ENCODE data around the gene SKP1.

SKP1 gene

DNA sequence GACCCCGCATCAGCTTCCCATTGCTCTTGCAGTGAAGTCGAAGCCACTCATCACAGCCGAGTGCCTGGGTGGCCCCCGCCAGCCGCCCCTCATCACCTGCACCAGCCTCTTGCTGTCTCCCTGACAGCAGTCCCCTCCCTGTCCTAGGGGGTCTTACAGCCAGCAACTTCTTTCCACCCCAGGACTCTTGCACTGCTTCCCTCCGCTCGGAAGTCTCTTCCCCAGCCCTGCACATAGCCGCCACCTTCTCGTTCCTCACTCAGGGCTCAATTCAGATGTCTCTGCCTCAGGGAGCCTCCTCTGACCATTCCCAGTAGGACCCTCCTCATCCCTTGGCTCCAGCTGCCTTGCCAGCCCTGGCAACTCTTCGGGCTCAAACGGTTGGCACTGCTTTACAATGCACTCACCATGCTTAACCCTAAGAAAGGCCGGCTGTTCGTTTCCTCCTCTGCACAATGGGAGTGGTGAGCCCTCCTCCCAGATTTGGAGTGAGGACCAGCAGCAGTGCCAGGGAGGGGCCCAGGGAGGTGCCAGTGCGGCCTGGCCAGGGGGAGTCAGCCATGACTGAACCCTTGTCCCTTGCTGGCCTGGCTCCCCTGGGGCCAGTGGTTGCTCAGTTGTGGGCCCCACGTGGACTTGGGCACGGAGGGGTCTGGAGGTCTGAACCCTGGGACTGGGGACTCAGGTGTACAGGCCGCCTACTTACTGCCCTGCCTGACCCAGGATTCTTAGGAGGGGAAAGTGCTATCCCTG lies 56.2 kb downstream of the SKP1 start:
- Histone ChIP-seq H3K27ac (ENCODE audit: insufficient read depth, low read length, poor library complexity, severe bottlenecking) (peak overlapping the region; percentile 85), H3K4me3 (ENCODE audit: insufficient read depth, low read depth, low read length, poor library complexity, severe bottlenecking) (peak overlapping the region; percentile 80), H3K4me1 (ENCODE audit: control insufficient read depth, insufficient read depth, low read length, poor library complexity, severe bottlenecking) (peaks cover 71% of the 10 kb centered on the region), H3K9me3 (ENCODE audit: control insufficient read depth, low read length) (no peaks in the 10 kb centered on the region), H3K27me3 (replicated peaks; ENCODE audit: control insufficient read depth, insufficient read depth, low read length, poor library complexity, severe bottlenecking) (no peaks in the 10 kb centered on the region), H3K36me3 (ENCODE audit: control insufficient read depth, insufficient read depth, low read length) (peaks cover 61% of the 10 kb centered on the region)
- DNase-seq: no peak

DNA sequence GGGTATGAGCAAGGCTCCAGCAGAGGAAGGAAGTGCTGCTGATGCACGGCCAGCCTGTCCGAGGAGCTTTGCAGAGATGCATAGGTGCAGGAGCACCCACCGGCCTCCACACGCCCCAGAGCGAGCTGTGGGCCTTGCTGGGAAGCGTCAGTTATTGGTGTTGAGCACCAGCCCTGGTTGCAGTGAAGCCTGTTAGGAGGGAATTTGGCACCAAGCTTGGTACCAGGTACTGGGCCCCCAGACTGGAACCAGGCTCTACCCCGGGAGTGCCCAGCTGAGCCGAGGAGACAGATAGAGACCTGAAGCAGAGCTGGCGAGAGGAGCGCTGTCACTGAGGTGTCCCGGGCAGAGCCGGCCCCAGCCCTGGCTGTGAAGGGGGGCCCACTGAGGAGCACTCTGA lies 57.0 kb downstream of the SKP1 start:
- no peak for DNase-seq
- Histone ChIP-seq H3K27ac (ENCODE audit: insufficient read depth, low read length, poor library complexity, severe bottlenecking) (peak overlapping the region; percentile 85), H3K9me3 (ENCODE audit: control insufficient read depth, low read length) (no peaks in the 10 kb centered on the region), H3K4me3 (ENCODE audit: insufficient read depth, low read depth, low read length, poor library complexity, severe bottlenecking) (peak overlapping the region; percentile 80), H3K27me3 (replicated peaks; ENCODE audit: control insufficient read depth, insufficient read depth, low read length, poor library complexity, severe bottlenecking) (no peaks in the 10 kb centered on the region), H3K36me3 (ENCODE audit: control insufficient read depth, insufficient read depth, low read length) (peaks cover 61% of the 10 kb centered on the region), H3K4me1 (ENCODE audit: control insufficient read depth, insufficient read depth, low read length, poor library complexity, severe bottlenecking) (peaks cover 63% of the 10 kb centered on the region)

DNA sequence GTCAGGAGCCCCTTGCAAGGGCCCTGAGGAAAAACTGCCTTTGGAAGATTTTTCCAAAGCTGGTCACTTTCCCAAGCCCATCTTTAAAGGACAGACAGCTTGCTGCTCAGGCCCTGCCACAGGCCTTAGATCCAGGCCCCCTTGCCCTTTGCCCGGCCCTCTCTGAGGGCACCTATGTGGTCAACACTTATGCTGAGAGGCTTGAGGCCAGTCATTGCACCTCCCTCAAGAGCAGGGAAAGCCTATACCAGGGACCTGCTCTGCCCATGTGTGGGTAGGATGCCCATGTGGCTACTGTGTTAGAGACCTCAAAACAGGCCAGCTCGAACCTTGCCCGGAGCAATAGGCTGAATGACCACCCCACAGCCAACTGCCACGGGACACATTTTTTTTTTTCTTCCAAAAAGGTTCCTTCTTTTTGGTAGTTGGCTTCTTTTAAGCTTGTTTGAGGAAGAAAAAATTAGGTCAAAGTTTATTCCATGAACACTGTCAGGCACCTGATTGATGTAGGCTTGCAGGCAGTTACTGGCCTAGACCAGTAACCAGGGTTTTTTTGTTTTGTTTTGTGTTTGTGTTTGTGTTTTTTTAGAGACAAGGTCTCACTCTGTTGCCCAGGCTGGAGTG lies 58.4 kb downstream of the SKP1 start:
- Histone ChIP-seq H3K27me3 (replicated peaks; ENCODE audit: control insufficient read depth, insufficient read depth, low read length, poor library complexity, severe bottlenecking) (no peaks in the 10 kb centered on the region), H3K4me1 (ENCODE audit: control insufficient read depth, insufficient read depth, low read length, poor library complexity, severe bottlenecking) (peaks cover 56% of the 10 kb centered on the region), H3K27ac (ENCODE audit: insufficient read depth, low read length, poor library complexity, severe bottlenecking) (peak overlapping the region; percentile 85), H3K4me3 (ENCODE audit: insufficient read depth, low read depth, low read length, poor library complexity, severe bottlenecking) (peak overlapping the region; percentile 80), H3K9me3 (ENCODE audit: control insufficient read depth, low read length) (no peaks in the 10 kb centered on the region), H3K36me3 (ENCODE audit: control insufficient read depth, insufficient read depth, low read length) (peaks cover 59% of the 10 kb centered on the region)
- no peak for DNase-seq

DNA sequence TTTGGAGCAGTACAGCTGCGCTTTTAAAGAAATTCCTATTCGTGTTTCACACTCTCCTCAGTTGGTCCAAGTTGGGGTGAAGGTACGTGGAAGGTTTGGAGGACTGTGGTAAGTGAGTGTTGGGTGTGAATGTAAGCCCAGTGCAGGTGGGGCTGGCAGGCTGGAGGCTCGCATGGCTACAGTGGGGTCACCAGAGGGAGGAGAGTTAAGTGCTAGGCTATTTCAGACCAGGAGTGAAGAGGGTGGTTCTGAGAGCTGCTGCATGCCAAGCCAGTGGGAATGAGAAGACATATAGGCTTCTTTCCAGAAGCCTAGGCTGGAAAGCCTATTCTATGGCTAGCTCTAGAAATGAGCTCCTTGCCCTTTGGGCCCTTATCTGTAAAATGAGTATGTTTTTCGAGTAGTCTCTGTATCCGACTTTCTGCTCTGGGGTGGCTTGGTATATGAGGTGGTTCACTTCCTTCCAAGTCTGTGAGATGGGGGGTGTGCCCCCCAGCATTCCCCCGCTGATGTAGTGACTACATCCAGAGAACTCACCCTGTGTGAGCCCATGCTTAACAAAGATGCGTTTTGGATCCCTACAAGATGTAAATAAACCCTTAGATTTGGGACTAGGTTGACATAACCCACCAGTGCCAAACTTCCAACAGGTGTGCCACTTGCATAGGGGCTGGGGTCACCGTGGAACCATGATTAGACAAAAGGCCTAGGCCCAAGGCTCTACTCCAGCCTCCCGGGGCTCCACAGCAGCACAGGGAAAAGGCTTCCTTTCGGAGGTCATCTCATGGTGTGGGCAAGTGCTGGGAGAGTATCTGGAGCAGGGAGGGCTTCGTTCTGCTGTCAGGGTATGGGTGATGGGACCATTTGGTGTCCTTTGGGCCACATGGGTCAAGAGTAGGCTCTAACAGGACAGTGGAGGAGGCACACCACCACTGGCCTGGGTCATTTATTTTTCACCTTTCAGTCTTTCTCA lies 59.7 kb downstream of the SKP1 start:
- Histone ChIP-seq H3K27me3 (replicated peaks; ENCODE audit: control insufficient read depth, insufficient read depth, low read length, poor library complexity, severe bottlenecking) (no peaks in the 10 kb centered on the region), H3K9me3 (ENCODE audit: control insufficient read depth, low read length) (no peaks in the 10 kb centered on the region), H3K4me3 (ENCODE audit: insufficient read depth, low read depth, low read length, poor library complexity, severe bottlenecking) (peak overlapping the region; percentile 80), H3K27ac (ENCODE audit: insufficient read depth, low read length, poor library complexity, severe bottlenecking) (peak overlapping the region; percentile 85), H3K4me1 (ENCODE audit: control insufficient read depth, insufficient read depth, low read length, poor library complexity, severe bottlenecking) (peaks cover 54% of the 10 kb centered on the region), H3K36me3 (ENCODE audit: control insufficient read depth, insufficient read depth, low read length) (peaks cover 54% of the 10 kb centered on the region)
- no peak for DNase-seq

DNA sequence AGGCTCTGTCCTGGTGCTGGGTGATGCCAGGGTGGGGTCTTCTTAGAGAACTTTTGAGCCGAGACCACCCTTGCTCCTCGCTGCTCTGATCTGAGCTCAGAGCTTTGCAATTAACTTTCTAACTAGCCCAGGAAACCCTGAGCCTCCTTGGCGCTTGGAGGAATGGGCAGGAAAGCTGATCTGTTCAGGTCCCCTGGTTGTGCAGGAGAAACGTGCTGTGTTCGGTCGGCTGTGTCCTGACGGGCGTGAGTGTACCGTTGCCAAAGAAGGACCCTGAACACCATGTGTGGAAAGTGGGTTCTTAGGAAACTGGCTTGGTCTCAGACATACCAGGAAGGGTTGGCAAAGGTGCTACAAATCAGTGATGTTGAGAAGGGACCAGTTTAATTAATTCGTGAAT lies 60.5 kb downstream of the SKP1 start:
- H3K36me3 ChIP-seq (ENCODE audit: control insufficient read depth, insufficient read depth, low read length): peaks cover 54% of the 10 kb centered on the region
- H3K9me3 ChIP-seq (ENCODE audit: control insufficient read depth, low read length): no peaks in the 10 kb centered on the region
- peaks cover 54% of the 10 kb centered on the region for H3K4me1 ChIP-seq (ENCODE audit: control insufficient read depth, insufficient read depth, low read length, poor library complexity, severe bottlenecking)
- H3K4me3 ChIP-seq (ENCODE audit: insufficient read depth, low read depth, low read length, poor library complexity, severe bottlenecking): peak overlapping the region; percentile 80
- DNase-seq: no peak
- H3K27ac ChIP-seq (ENCODE audit: insufficient read depth, low read length, poor library complexity, severe bottlenecking): peak overlapping the region; percentile 85
- no peaks in the 10 kb centered on the region for H3K27me3 ChIP-seq (replicated peaks; ENCODE audit: control insufficient read depth, insufficient read depth, low read length, poor library complexity, severe bottlenecking)

DNA sequence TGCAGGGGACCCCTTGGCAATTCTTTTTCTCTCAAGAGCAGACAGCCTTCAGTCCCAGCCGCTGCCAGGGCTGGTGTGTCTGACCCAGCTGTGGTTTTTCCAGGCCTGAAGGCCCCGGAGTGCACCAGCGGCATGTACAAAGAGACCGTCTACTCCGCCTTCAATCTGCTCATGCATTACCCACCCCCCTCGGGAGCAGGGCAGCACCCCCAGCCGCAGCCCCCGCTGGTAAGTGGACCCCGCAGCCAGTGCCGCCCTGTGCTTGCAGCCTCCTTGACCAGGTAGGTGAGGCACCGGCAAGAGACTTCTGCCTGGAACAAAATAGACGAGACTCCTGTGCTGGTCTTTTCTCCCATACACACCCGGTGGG lies 61.0 kb downstream of the SKP1 start:
- Histone ChIP-seq H3K4me3 (ENCODE audit: insufficient read depth, low read depth, low read length, poor library complexity, severe bottlenecking) (peak overlapping the region; percentile 80), H3K4me1 (ENCODE audit: control insufficient read depth, insufficient read depth, low read length, poor library complexity, severe bottlenecking) (peaks cover 56% of the 10 kb centered on the region), H3K9me3 (ENCODE audit: control insufficient read depth, low read length) (no peaks in the 10 kb centered on the region), H3K27ac (ENCODE audit: insufficient read depth, low read length, poor library complexity, severe bottlenecking) (peak overlapping the region; percentile 85), H3K27me3 (replicated peaks; ENCODE audit: control insufficient read depth, insufficient read depth, low read length, poor library complexity, severe bottlenecking) (no peaks in the 10 kb centered on the region), H3K36me3 (ENCODE audit: control insufficient read depth, insufficient read depth, low read length) (peaks cover 51% of the 10 kb centered on the region)
- DNase-seq: no peak

DNA sequence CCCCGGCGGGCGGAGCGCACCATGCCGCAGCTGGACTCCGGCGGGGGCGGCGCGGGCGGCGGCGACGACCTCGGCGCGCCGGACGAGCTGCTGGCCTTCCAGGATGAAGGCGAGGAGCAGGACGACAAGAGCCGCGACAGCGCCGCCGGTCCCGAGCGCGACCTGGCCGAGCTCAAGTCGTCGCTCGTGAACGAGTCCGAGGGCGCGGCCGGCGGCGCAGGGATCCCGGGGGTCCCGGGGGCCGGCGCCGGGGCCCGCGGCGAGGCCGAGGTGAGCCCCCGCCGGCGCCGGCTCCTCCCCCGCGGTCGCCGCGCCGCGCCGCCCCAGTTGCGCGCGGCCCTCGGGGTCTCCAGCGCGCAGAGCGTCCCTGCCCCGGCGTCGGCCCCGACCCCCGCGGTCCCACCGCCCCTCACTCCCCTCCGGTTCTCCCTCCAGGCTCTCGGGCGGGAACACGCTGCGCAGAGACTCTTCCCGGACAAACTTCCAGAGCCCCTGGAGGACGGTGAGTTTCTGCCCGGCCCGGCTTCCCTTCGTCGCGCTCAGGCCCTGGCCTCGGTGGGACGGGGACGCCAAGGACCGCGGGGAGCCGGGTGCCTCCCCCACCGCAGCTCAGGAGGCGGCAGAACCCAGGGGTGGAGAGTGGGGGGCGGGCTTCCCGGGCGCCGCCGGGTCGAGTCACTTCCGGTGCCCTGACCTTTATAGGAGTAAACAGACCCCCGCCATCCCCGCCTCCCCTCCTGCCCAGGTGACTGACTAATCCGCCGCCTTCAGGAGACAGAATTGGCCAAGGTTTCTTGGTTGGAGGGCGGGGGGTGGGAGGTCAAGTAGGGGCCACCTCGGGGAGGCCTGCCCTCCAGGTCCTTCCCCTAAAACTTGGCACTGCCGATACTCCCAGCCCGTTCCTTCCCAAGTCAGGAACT lies 61.6 kb downstream of the SKP1 start:
- peak overlapping the region; percentile 85 for H3K27ac ChIP-seq (ENCODE audit: insufficient read depth, low read length, poor library complexity, severe bottlenecking)
- H3K9me3 ChIP-seq (ENCODE audit: control insufficient read depth, low read length): no peaks in the 10 kb centered on the region
- H3K4me1 ChIP-seq (ENCODE audit: control insufficient read depth, insufficient read depth, low read length, poor library complexity, severe bottlenecking): peaks cover 56% of the 10 kb centered on the region
- no peaks in the 10 kb centered on the region for H3K27me3 ChIP-seq (replicated peaks; ENCODE audit: control insufficient read depth, insufficient read depth, low read length, poor library complexity, severe bottlenecking)
- DNase-seq: peak; percentile 64 to 73 (median 68)
- peak overlapping the region; percentile 80 for H3K4me3 ChIP-seq (ENCODE audit: insufficient read depth, low read depth, low read length, poor library complexity, severe bottlenecking)
- peaks cover 44% of the 10 kb centered on the region for H3K36me3 ChIP-seq (ENCODE audit: control insufficient read depth, insufficient read depth, low read length)

DNA sequence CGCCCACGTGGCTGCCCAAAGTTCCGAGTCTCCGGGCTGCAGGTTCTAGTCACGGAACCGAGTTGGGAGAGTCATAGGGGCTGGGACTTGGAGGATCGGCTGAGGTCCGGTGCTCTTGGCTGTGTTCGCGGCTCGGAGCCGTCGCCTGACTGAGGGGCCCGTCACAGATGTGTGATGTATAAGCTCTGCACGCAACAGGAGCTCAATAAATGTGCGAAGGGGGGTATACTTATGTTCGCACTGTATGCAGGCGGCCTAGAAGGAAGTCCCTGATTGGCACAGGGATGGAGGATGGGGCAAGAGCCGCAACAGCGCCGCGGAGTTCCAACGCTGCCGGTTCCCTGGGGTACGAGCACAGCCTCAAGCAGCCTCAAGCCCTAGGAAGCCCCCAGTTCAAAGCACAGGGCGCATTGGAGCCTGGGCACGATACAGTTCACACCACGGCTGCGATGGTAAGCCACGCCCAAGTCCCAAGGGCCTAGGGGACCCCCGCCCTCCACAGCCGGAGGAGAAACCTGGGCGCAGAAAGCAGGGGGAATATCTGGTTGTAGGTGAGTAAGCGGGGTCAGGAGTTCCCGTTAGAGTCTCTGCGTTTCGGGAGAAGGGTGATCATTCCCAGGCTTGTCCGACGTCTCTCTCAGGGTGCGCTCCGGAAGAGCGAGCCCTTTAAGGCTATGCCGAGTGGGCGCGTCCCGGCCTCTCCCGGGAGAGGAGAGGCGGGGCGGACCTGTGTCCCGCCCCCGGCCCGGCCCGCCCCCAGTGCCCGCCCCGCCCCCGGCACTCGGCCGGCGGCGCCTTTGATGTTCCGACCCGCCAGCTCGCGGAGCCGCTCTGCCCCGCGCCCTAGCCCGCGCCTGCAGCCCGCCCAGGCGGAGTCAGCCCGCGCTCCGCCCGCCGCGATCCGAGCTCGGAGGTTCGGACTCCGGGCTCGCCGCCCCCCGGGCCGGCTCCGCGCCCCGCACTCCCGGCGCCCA lies 62.6 kb downstream of the SKP1 start, which contains the start of gene TCF7:
Gene TCF7 (plus strand): TSS at position 780 of the 974 bp plus-strand sequence. CDS start 226 bp downstream, outside the sequence.
- Histone ChIP-seq H3K4me3 (ENCODE audit: insufficient read depth, low read depth, low read length, poor library complexity, severe bottlenecking) (peak within 1 kb of the TSS; percentile 80), H3K27ac (ENCODE audit: insufficient read depth, low read length, poor library complexity, severe bottlenecking) (peak within 1 kb of the TSS; percentile 85), H3K27me3 (replicated peaks; ENCODE audit: control insufficient read depth, insufficient read depth, low read length, poor library complexity, severe bottlenecking) (no peaks in the 10 kb centered on the region), H3K36me3 (ENCODE audit: control insufficient read depth, insufficient read depth, low read length) (peaks cover 35% of the 10 kb centered on the region), H3K9me3 (ENCODE audit: control insufficient read depth, low read length) (no peaks in the 10 kb centered on the region), H3K4me1 (ENCODE audit: control insufficient read depth, insufficient read depth, low read length, poor library complexity, severe bottlenecking) (peaks cover 48% of the 10 kb centered on the region)
- DNase-seq: peak; percentile 74 to 75 (median 74)

All from effector memory CD4-positive, alpha-beta T cell (primary cell).